ENCODE measurements around the gene CELSR2. TPM values are rescaled to one million over a fixed set of nuclear protein-coding genes. Genes with fewer than 3 reads are reported as not detected.

Gene CELSR2, protein sequence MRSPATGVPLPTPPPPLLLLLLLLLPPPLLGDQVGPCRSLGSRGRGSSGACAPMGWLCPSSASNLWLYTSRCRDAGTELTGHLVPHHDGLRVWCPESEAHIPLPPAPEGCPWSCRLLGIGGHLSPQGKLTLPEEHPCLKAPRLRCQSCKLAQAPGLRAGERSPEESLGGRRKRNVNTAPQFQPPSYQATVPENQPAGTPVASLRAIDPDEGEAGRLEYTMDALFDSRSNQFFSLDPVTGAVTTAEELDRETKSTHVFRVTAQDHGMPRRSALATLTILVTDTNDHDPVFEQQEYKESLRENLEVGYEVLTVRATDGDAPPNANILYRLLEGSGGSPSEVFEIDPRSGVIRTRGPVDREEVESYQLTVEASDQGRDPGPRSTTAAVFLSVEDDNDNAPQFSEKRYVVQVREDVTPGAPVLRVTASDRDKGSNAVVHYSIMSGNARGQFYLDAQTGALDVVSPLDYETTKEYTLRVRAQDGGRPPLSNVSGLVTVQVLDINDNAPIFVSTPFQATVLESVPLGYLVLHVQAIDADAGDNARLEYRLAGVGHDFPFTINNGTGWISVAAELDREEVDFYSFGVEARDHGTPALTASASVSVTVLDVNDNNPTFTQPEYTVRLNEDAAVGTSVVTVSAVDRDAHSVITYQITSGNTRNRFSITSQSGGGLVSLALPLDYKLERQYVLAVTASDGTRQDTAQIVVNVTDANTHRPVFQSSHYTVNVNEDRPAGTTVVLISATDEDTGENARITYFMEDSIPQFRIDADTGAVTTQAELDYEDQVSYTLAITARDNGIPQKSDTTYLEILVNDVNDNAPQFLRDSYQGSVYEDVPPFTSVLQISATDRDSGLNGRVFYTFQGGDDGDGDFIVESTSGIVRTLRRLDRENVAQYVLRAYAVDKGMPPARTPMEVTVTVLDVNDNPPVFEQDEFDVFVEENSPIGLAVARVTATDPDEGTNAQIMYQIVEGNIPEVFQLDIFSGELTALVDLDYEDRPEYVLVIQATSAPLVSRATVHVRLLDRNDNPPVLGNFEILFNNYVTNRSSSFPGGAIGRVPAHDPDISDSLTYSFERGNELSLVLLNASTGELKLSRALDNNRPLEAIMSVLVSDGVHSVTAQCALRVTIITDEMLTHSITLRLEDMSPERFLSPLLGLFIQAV (N-terminal part only)
- total RNA-seq (2021; fragmentation: NEBNext Ultra II Directional; extraction: Animal tissue kit (Norgen Biotek cat#: 25700)): 27.7 and 28.0 TPM in 2 replicates
- 12.0 and 25.9 TPM in 2 replicates for polyA plus RNA-seq (2011; rRNA removed)
- 12.4 TPM for polyA plus RNA-seq (2011; cell fraction: cytosol; rRNA removed)
- polyA plus RNA-seq (2011; cell fraction: nucleus; rRNA removed): 59.6 TPM
- polyA plus RNA-seq (2012, experiment 1 of 2): 15.3 to 24.5 TPM (median 21.9 TPM) in 4 replicates
- polyA plus RNA-seq (2012, experiment 2 of 2): 16.0 TPM
- 19.9 TPM for polyA plus RNA-seq (2013, experiment 1 of 2)
- 16.0 TPM for polyA plus RNA-seq (2013, experiment 2 of 2)
- polyA minus RNA-seq (2011; rRNA and poly(A)+ RNA removed): 37.3 and 50.6 TPM in 2 replicates
- polyA minus RNA-seq (2011; cell fraction: cytosol; rRNA and poly(A)+ RNA removed): 28.1 TPM
- 39.4 TPM for polyA minus RNA-seq (2011; cell fraction: nucleus; rRNA and poly(A)+ RNA removed)
- long read RNA-seq, experiment 1, partial matches to known transcripts: 5 of 19 reads
- long read RNA-seq, experiment 1, other reads (novel, unspliced or antisense): 14 of 19 reads
- long read RNA-seq, experiment 2: 0 reads

DNA sequence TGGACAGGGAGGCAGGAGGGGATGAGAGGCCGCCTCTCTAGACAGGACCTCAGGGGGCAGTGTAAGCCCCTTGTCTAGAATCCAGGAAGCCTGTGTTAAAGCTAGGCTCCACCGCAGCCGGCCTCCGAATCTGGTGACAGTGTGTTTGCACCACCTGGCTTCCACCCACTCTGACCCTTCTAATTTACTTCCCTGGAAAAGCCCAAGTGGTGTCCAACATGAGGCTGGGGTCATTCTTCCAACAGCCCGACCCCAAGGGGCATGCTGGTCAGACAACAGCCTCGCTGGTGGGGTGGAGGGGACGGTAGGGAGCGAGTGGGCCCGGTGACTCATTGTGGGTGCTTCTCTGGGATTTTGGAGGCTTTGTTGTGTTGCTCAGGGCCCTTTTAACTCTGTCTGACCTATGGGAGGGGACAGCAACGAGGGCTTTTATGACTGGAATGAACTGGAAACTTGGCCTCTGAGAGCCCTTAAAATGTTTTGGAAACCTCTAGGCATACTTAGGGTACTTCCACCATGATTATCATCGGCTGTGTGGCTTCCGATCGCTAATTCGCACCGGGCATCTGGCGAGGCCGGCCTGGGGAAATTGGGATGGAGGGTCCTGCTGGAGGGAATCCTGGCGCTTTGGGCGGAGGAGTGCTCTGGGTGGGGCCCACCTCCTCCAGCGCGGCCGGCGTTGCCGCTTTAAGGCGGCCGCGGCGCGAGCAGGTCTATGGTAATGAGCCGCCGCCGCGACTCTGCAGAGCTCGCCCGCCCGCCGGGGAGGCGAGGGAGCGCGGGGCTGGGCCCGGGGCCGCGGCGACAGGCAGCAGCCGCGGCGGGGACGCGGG, at the start of gene CELSR2:
TSS of gene CELSR2 (plus strand) at position 743 of the 833 bp plus-strand sequence. CDS start 541 bp downstream, outside the sequence.
- Histone ChIP-seq H3K4ac (replicated peaks; ENCODE audit: insufficient read length, low read depth, low read length) (peak within 1 kb of the TSS; percentile 47), H3K79me1 (ENCODE audit: low read depth, low read length) (0 out of 2 replicates have a peak, but pooled peaks cover 4% of the 10 kb centered on the region), H2BK5ac (ENCODE audit: low read depth, low read length) (peak within 1 kb of the TSS; percentile 73; the same call in 1 of the 2 replicates), H3K4me3 (ENCODE audit: extremely low read depth in 1 of 4, insufficient read depth in 2 of 4, low read depth in 3 of 4, low read length in 4 of 4) (peak within 1 kb of the TSS; percentile 28 to 62 (median 34); a peak in 7 of 8 replicates), H2BK15ac (ENCODE audit: low read length) (peak within 1 kb of the TSS; percentile 88), H3K27ac (ENCODE audit: low read depth, low read length) (no peak within 1 kb of the TSS; the same call in 1 of the 2 replicates), H3K18ac (ENCODE audit: extremely low read depth, low read length) (peak within 1 kb of the TSS; percentile 91), H3K14ac (ENCODE audit: insufficient read length) (no peak within 1 kb of the TSS), H2AK5ac (ENCODE audit: low read depth, low read length) (no peak within 1 kb of the TSS), H3K4me1 (replicated peaks in 1 of 4; ENCODE audit: control insufficient read depth in 3 of 4, insufficient read depth in 4 of 4, low read length in 3 of 4) (peaks cover 0 to 23% (median 20%) of the 10 kb centered on the region in 4 experiments; a peak in 6 of 7 replicates), H3K36me3 (ENCODE audit: control insufficient read depth in 2 of 4, insufficient read depth in 4 of 4, low read length in 3 of 4) (peaks cover 0 to 8% (median 0%) of the 10 kb centered on the region in 4 experiments; a peak in 3 of 8 replicates), H4K20me1 (replicated peaks in 1 of 2; ENCODE audit: control insufficient read depth in 1 of 2, insufficient read depth in 2 of 2, low read length in 2 of 2) (peaks cover 3 to 7% of the 10 kb centered on the region in 2 experiments), H3K56ac (replicated peaks; ENCODE audit: insufficient read length, low read depth, low read length) (no peak within 1 kb of the TSS), H3K23ac (ENCODE audit: insufficient read length) (no peak within 1 kb of the TSS), H3K23me2 (ENCODE audit: low read depth, low read length) (peaks cover 3% of the 10 kb centered on the region; the same call in 1 of the 2 replicates), H3K4me2 (ENCODE audit: insufficient read depth in 1 of 2, low read depth in 2 of 2, low read length in 2 of 2) (peak within 1 kb of the TSS; percentile 54 to 84; a peak in 3 of 4 replicates), H4K5ac (ENCODE audit: insufficient read length, low read depth, low read length) (no peak within 1 kb of the TSS), H4K91ac (replicated peaks; ENCODE audit: insufficient read length, low read length) (peak within 1 kb of the TSS; percentile 61), H2BK12ac (ENCODE audit: low read depth, low read length) (peak within 1 kb of the TSS; percentile 53), H3K79me2 (ENCODE audit: control insufficient read depth in 1 of 2, insufficient read depth in 2 of 2, low read length in 2 of 2) (peaks cover 0 to 17% of the 10 kb centered on the region in 2 experiments; a peak in 1 of 4 replicates), H3K27me3 (replicated peaks in 1 of 4; ENCODE audit: control insufficient read depth in 3 of 4, extremely low read depth in 1 of 4, insufficient read depth in 3 of 4, low read length in 3 of 4) (peaks cover 0 to 22% (median 16%) of the 10 kb centered on the region in 4 experiments; a peak in 5 of 7 replicates), H4K8ac (ENCODE audit: extremely low read depth, insufficient read depth, low read length) (no peak within 1 kb of the TSS; the same call in 1 of the 2 replicates), H3K9me3 (ENCODE audit: insufficient read depth in 2 of 2, low read depth in 1 of 2, low read length in 1 of 2) (no peaks in the 10 kb centered on the region; a peak in 2 of 4 replicates), H2BK20ac (ENCODE audit: low read length) (peak within 1 kb of the TSS; percentile 93; the same call in 1 of the 2 replicates), H2BK120ac (replicated peaks; ENCODE audit: low read depth, low read length) (peak within 1 kb of the TSS; percentile 76), H3K9ac (replicated peaks in 1 of 4; ENCODE audit: extremely low read depth in 1 of 4, low read depth in 3 of 4, low read length in 3 of 4) (peak within 1 kb of the TSS in 1 of 4 experiments; percentile 24; a peak in 2 of 7 replicates), H2AFZ (ENCODE audit: low read length) (peak within 1 kb of the TSS; percentile 92)
- 13% methylated on average over 43 of the region's 49 CpGs; no CpG with 5 or more reads in 1 of the 2 experiments for WGBS, 2 experiments (ENCODE audit: extremely low coverage in 1 of 2, insufficient coverage in 1 of 2, insufficient read length in 1 of 2, insufficient replicate concordance in 2 of 2, low coverage in 1 of 2, low lambda C conversion rate in 2 of 2, missing lambda C conversion rate in 1 of 2)
- ChIA-PET POLR2A (ENCODE audit: partially characterized antibody) (interaction anchor here (0.8 to 12.2 kb wide), 8 partner anchors 11 to 52 kb away, joined by 3 to 252 read pairs (median 4); partner anchors contain the start of gene SARS1), CTCF (ENCODE audit: partially characterized antibody) (interaction anchor here (0.5 to 28.7 kb wide), 10 partner anchors 8 to 204 kb away, joined by 3 to 651 read pairs (median 5); partner anchors contain the start of genes SARS1 and SORT1)
- DNase-seq (ENCODE audit: low read depth in 1 of 2, low spot score in 2 of 2) (peak; percentile 66 to 90), FAIRE-seq (no peak)
- TF ChIP-seq EGR1 (IDR thresholded peaks at IDR 0.05; ENCODE audit: borderline replicate concordance, low read depth, low read length): peak; percentile 82
- peak; percentile 21 for TF ChIP-seq ASH2L (IDR thresholded peaks at IDR 0.05; ENCODE audit: low read length)

All from H1 (cell line).